PFSK-1 (cell line): ENCODE results near the gene CFAP298.

Experiments
- SIN3A ChIP-seq: IDR thresholded peaks from 2 replicates; pipeline ENCODE4 v1.6.1; 2012; ENCODE audit warnings: mild to moderate bottlenecking, low read length, moderate library complexity, borderline replicate concordance; ENCODE audit not compliant: insufficient read depth
- TAF1 ChIP-seq: IDR thresholded peaks from 2 replicates; pipeline ENCODE4 v1.6.1; 2012; ENCODE audit warnings: low read length, control low read depth, borderline replicate concordance; ENCODE audit not compliant: insufficient read depth

DNA sequence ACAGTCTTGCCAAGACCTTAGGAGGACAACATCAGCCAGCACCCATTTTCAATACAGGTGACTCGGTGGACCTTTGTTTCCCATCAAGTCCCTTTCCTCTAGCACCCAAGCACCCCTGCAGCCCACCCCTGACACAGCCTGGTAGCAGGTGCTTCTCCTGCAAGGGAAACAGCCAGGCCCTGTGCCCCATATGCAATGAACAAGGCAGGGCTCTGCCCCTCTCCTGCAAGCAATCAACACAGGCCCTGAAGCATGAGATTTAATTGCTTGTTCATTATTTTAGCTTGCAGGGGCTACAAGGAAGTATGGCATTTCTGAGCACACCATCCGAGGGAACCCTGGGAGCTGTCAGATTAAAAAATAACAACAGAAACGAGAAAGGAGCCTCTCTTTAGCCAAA, 62.3 kb downstream of the CFAP298 start:
- no peak for TF ChIP-seq SIN3A
- no peak for TF ChIP-seq TAF1
